ENCODE measurements around the gene LRFN5.

LRFN5 gene

GRCh38 chr14:41629876-41630275 lies 23.2 kb downstream of the LRFN5 start:
- H3K36me3 Mint-ChIP-seq (ENCODE audit: low read depth) = no peaks in the 10 kb centered on the region
- H3K27ac Mint-ChIP-seq = no peak overlapping the region
- peaks cover 13% of the 10 kb centered on the region for H3K4me1 Mint-ChIP-seq
- no peak overlapping the region for H3K4me3 Mint-ChIP-seq
- H3K27me3 Mint-ChIP-seq (ENCODE audit: low read depth) = no peaks in the 10 kb centered on the region
- TF ChIP-seq CTCF (IDR thresholded peaks at IDR 0.05; ENCODE audit: unreplicated experiment in 3 of 3) = no peak
- H3K9me3 Mint-ChIP-seq = no peaks in the 10 kb centered on the region

- peaks cover 10% of the 10 kb centered on the region for H3K4me1 Mint-ChIP-seq
- no peak overlapping the region for H3K4me3 Mint-ChIP-seq
- no peaks in the 10 kb centered on the region for H3K9me3 Mint-ChIP-seq
- no peak overlapping the region for H3K27ac Mint-ChIP-seq
- no peaks in the 10 kb centered on the region for H3K36me3 Mint-ChIP-seq (ENCODE audit: low read depth)
- no peak for TF ChIP-seq CTCF (IDR thresholded peaks at IDR 0.05; ENCODE audit: unreplicated experiment in 3 of 3)
- H3K27me3 Mint-ChIP-seq (ENCODE audit: low read depth) = no peaks in the 10 kb centered on the region
These were observed 27.6 kb downstream of the LRFN5 start for GRCh38 chr14:41634286-41634685.

GRCh38 chr14:41636492-41637392 lies 30.1 kb downstream of the LRFN5 start:
- no peak for TF ChIP-seq CTCF (IDR thresholded peaks at IDR 0.05; ENCODE audit: unreplicated experiment in 3 of 3)
- H3K27me3 Mint-ChIP-seq (ENCODE audit: low read depth) = no peaks in the 10 kb centered on the region
- H3K36me3 Mint-ChIP-seq (ENCODE audit: low read depth) = no peaks in the 10 kb centered on the region
- H3K9me3 Mint-ChIP-seq = no peaks in the 10 kb centered on the region
- H3K27ac Mint-ChIP-seq = no peak overlapping the region
- H3K4me3 Mint-ChIP-seq = no peak overlapping the region
- no peaks in the 10 kb centered on the region for H3K4me1 Mint-ChIP-seq

GRCh38 chr14:41641690-41642089 lies 35.0 kb downstream of the LRFN5 start:
- no peak overlapping the region for H3K4me3 Mint-ChIP-seq
- H3K27ac Mint-ChIP-seq = no peak overlapping the region
- no peaks in the 10 kb centered on the region for H3K9me3 Mint-ChIP-seq
- H3K27me3 Mint-ChIP-seq (ENCODE audit: low read depth) = no peaks in the 10 kb centered on the region
- H3K36me3 Mint-ChIP-seq (ENCODE audit: low read depth) = no peaks in the 10 kb centered on the region
- TF ChIP-seq CTCF (IDR thresholded peaks at IDR 0.05; ENCODE audit: unreplicated experiment in 3 of 3) = no peak
- peaks cover 16% of the 10 kb centered on the region for H3K4me1 Mint-ChIP-seq

- no peaks in the 10 kb centered on the region for H3K27me3 Mint-ChIP-seq (ENCODE audit: low read depth)
- no peaks in the 10 kb centered on the region for H3K36me3 Mint-ChIP-seq (ENCODE audit: low read depth)
- H3K9me3 Mint-ChIP-seq = no peaks in the 10 kb centered on the region
- H3K4me1 Mint-ChIP-seq = peaks cover 16% of the 10 kb centered on the region
- H3K4me3 Mint-ChIP-seq = no peak overlapping the region
- TF ChIP-seq CTCF (IDR thresholded peaks at IDR 0.05; ENCODE audit: unreplicated experiment in 3 of 3) = no peak
- no peak overlapping the region for H3K27ac Mint-ChIP-seq
These were observed 35.7 kb downstream of the LRFN5 start for GRCh38 chr14:41642367-41642766.

- H3K36me3 Mint-ChIP-seq (ENCODE audit: low read depth) = no peaks in the 10 kb centered on the region
- H3K4me3 Mint-ChIP-seq = no peak overlapping the region
- H3K27ac Mint-ChIP-seq = no peak overlapping the region
- H3K27me3 Mint-ChIP-seq (ENCODE audit: low read depth) = no peaks in the 10 kb centered on the region
- no peaks in the 10 kb centered on the region for H3K9me3 Mint-ChIP-seq
- TF ChIP-seq CTCF (IDR thresholded peaks at IDR 0.05; ENCODE audit: unreplicated experiment in 3 of 3) = no peak
- peaks cover 16% of the 10 kb centered on the region for H3K4me1 Mint-ChIP-seq
These were observed 36.1 kb downstream of the LRFN5 start for GRCh38 chr14:41642789-41643188.

All from nephron (organoid).